HG02623 (cell line): Measurements from ENCODE around the gene HIRA.

Experiments
- ATAC-seq: cut with Tn5 transposase; IDR thresholded peaks from one replicate; pipeline ENCODE4 v1.9.1; 2021; ENCODE audit warnings: moderate library complexity; ENCODE audit not compliant: unreplicated experiment

HIRA gene

GRCh38 chr22:19358195-19358594 is 73.3 kb downstream of the HIRA start:
- no peak for ATAC-seq

DNA sequence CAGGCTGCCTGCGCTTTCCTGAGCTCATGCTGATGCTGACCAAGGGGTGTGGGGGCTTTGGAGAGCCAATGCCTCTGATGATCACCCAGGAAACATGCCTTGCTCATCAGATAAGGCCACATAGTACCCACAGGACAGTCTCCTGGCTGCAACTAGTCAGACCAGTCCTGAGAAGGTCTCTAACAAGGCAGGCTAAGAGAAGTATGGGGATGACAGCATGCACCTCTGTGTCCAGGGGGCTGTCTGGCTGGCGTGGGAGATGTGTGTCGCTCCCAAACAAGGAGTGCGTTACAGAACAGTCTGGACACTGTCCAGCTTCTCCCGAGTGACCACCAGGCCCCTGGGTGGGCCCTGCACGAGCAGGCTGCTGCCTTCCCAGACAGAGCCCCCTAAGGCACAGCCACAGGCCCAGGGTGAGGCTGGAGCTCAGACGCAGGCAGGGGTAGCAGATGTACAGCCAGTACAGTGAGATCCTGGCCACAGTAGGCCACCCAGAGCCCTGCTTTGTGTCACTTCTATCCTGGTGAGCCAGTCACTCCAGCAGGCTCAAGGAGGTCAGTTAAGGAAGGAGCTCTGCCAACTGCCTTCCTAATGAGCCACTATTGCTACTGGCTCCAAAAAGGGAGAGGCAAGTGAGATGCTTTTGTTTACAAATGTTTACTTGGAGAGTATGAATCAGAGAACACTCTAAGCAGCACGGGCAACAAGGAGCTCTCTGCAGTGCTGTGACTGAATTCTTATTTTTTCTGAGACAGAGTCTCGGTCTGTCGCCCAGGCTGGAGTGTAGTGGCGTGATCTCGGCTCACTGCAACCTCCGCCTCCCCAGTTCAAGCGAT is 74.0 kb downstream of the HIRA start:
- ATAC-seq, result no peak

DNA sequence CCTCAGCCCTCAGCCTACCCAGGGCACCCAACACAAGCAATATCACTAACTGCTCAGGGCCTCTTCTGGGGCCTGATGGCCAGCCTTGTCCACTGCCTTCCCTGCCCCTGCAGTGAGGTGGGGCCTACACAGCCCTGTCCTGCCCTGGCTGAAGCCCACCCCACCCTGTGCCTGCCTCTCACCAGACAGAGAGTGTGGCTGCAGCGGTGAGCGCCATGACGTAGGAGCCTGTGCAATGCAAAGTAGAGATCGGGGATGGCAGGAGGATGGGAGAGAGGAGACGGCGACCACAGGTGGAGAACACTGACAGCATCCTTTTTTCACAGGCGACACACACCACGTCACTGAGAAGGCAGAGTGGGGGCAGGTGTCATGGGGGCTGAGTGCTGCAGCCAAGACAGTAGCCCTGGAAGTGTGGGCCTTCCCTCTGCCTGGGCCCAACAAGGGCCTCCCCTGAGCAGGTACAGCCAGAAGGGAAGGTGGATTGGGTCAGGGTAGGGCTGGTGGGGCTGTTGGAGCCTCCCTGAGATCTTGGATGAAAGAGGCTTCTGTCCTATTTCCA is 74.7 kb downstream of the HIRA start:
- no peak for ATAC-seq

- no peak for ATAC-seq
Measured at GRCh38 chr22:19355413-19356157, 75.9 kb downstream of the HIRA start.

GRCh38 chr22:19354201-19354600 is 77.3 kb downstream of the HIRA start:
- ATAC-seq, result no peak

GRCh38 chr22:19353363-19354131 is 78.0 kb downstream of the HIRA start:
- no peak for ATAC-seq

DNA sequence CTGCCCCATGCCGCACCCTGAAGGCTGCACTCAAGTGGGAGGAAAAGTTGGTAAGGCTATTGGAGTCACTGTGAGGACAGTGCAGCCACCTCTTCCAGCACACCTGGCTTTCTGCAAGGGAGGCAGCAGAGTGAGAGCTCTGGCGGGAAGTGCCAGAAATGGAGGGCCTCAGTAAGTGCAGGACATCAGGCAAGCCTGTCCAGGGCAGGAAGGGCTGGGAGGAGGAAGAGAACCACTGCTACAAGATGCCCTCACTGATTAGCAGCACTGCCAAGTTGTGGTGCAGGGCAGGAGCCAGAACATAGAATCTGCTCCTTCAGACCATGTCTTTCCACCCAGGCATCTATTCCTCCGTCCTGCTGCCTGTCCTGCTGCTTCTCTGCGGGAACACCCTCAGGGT is 78.8 kb downstream of the HIRA start:
- no peak for ATAC-seq

GRCh38 chr22:19352217-19352616 is 79.3 kb downstream of the HIRA start:
- no peak for ATAC-seq

- no peak for ATAC-seq
Measured at GRCh38 chr22:19351604-19352003, 79.9 kb downstream of the HIRA start.

GRCh38 chr22:19350947-19351346 is 80.6 kb downstream of the HIRA start:
- no peak for ATAC-seq

GRCh38 chr22:19350476-19350859 is 81.1 kb downstream of the HIRA start:
- ATAC-seq, result no peak

DNA sequence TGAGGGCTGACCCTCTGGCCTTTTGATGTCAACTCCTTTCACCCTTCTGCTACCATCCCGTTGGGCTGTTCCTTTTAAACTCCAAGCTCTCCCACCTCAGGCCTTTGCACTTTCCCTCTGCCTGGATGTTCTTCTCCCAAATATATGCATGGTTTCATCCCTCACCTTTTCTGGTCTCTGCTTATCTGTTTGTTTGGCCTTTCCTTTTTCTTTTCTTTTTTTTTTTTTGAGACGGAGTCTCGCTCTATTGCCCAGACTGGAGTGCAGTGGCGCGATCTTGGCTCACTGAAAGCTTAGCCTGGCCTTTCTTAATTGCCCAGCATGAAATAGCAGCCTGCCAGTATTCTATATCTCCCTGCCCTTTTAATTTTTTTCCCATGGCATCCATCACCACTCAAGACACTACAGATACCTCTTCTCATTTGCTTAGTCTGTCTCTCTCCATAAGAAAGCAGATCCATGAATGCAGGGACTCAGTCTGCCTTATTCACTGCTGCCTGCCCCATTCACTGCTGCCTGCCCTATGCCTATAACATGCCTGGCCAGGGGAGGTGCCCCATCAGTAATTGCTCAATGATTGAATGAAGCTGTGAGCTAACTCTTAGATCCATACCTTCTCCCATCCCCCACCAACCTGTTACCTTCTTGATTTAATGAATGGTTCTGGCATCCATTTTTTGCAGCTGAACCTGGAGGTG is 81.6 kb downstream of the HIRA start:
- no peak for ATAC-seq

DNA sequence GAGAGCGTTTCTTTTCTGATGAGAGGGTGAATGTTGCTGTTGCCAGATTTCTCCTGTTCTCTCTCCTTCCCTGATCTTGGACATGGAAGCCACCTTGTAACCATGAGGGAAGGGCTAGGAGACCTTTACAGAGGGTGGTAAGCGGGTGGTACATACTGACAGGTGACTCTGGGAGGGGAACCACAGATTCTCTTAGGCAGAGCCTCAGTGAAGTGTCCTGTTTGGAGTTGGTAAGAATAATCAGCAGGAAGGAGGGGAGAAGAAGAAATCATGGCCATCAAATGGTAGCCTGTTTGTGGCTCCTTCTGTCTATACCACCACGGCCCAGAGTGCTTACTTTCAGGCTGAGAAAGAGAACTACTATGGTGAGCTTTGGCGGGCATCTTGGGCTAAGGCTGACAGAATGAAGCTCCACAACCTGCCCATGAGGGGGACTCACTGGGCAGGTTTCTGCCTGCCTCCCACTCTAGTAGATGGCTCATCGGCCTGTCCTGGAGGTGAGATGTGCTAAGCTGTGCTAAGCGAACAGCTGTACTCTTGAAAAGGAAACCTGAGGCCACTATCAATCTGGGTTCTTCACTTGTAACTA is 84.8 kb downstream of the HIRA start:
- ATAC-seq, result no peak

DNA sequence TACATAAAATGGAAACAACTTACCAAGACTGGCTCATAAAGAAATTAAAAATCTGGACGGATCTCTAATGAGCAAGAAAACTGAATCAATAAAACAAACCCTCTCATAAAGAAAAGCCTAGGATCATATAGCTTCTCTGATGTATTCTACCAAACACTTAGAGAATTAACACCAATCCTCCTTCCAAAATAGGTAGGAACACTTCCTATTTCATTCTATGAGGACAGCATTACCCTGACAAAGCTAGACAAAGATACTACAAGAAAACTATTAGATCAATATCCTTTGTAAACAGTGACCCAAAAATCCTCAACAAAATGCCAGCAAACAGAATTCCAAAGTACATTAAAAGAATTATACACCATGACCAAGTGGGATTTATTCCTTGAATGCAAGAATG is 87.1 kb downstream of the HIRA start:
- ATAC-seq, result no peak

GRCh38 chr22:19343470-19343869 is 88.1 kb downstream of the HIRA start:
- no peak for ATAC-seq

- no peak for ATAC-seq
Measured at GRCh38 chr22:19341500-19341899, 90.0 kb downstream of the HIRA start.

DNA sequence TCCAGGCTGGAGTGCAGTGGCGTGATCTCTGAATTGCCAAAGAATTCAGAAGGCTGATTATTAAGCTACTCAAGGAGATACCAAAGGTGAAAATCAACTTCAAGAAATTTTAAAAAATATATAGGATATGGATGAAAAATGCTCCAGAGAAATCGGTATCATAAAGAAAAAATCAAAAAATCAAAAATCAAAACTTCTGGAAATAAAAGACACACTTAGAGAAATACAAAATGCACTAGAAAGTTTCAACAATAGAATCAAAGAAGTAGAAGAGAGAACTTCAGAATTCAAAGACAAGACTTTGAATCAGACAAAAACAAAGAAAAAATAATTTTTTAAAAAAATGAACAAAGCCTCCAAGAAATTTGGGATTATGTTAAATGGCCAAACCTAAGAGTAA is 94.4 kb downstream of the HIRA start:
- no peak for ATAC-seq

DNA sequence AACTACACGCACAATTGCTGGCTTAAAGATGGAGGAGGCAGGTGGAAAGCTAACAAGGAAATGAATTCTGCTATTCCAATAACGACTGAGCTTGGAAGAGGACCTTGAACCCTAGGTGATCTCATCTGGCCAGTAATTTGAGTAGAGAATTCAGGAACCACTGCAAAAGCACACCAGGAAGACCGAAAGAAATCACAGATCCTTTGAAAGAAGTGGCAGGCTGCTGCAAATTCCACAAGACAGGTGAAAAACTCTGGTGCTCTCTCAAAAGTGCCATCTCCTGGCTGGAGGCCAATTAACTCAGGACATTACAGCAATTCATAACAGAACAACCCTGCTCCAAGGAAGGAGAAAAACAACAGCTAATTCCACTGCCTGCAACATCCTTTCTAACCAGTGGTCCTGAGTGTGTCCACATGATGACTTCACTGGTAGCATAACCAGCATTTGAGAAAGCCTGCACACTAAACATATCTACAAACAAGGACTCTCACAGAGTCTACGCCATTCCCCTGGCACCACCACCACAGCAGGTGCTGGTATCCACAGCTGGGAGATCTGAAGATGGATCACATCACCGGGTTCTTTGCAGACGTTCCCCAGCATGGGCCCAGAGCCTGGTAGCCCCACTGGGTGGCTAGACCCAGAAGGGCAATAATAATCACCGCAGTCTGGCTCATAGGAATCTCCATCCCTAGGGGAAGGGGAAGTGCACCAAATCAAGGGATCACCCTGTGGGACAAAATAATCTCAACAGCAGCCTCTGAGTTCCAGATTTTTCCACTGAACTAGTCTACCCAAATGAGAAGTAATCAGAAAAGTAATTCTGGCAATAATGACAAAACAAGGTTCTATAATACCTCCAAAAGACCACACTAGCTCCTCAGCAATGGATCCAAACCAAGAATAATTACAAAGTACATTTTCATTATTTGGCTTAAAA is 95.1 kb downstream of the HIRA start:
- ATAC-seq, result no peak

DNA sequence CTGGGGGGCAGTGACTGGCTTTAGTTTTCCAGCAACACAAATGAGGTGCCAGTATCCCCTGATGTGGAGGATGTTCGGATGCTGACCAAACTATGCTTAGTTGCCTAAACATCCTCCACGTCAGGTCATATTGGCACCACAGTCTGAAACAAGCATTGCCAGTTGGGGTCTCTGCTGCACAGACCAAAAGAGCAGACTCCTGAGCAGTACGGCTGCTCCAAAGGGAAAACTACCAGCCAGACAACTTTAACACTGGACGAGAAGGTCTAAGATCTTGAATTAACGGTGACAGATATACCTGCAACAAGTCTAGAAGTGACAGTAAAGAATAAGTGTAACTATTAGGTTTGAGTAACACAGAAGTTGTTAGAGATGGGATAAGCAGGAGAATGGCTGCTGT is 99.6 kb downstream of the HIRA start:
- ATAC-seq, result no peak
